ENCODE measurements around the gene DISP1.

Gene DISP1

DNA sequence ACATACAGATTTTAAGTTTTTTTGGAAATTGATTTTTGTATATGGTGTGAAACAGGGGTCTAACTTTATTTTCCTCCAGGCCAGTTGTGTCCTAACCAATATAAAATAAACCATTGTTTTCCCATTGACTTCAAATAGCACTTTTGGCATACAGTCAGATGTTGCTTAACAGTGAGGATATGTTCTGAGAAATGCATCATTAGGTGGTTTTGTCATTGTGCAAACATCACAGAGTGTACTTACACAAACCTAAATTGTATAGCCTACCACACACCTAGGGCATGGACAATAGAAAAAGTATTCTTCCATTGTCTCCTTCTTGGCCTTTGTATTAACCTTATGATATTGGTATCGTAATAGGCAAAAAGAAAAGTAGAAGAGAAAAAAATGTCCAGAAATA, 37.4 kb upstream of the DISP1 start:
- in situ Hi-C loops (cut with MboI; ENCODE audit: low pct_unique_long_range_greater_than_20kb, low sequenced_read_pairs, unreplicated experiment), result loop anchor here (25.0 kb wide), 1 partner anchor 310 kb away; no protein-coding TSS in a partner anchor

DNA sequence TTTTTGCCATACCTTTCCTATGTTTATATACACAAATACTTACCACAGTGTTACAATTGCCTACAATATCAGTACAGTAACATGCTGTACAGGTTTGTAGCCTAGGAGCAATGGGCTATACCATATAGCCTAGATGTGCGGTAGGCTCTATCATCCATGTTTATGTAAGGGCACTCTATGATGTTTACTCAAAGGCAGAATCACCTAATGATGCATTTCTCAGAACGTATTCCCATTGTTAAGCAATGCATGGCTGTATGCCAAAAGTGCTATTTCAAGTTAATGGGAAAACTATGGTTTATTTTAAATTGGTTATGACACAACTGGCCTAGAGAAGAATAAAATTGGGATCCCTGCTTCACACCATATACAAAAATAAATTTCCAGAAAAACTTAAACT, 36.9 kb upstream of the DISP1 start:
- in situ Hi-C loops (cut with MboI; ENCODE audit: low pct_unique_long_range_greater_than_20kb, low sequenced_read_pairs, unreplicated experiment), result loop anchor here (25.0 kb wide), 1 partner anchor 309 kb away; no protein-coding TSS in a partner anchor
- no peak for DNase-seq (ENCODE audit: low spot score)

More for the DNA sequence above, 37.4 kb upstream of the DISP1 start:
- no peak for DNase-seq (ENCODE audit: low spot score)
- TF ChIP-seq, protein P1, sequence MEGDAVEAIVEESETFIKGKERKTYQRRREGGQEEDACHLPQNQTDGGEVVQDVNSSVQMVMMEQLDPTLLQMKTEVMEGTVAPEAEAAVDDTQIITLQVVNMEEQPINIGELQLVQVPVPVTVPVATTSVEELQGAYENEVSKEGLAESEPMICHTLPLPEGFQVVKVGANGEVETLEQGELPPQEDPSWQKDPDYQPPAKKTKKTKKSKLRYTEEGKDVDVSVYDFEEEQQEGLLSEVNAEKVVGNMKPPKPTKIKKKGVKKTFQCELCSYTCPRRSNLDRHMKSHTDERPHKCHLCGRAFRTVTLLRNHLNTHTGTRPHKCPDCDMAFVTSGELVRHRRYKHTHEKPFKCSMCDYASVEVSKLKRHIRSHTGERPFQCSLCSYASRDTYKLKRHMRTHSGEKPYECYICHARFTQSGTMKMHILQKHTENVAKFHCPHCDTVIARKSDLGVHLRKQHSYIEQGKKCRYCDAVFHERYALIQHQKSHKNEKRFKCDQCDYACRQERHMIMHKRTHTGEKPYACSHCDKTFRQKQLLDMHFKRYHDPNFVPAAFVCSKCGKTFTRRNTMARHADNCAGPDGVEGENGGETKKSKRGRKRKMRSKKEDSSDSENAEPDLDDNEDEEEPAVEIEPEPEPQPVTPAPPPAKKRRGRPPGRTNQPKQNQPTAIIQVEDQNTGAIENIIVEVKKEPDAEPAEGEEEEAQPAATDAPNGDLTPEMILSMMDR (IDR thresholded peaks at IDR 0.05; ENCODE audit: extremely low read depth, insufficient read depth, missing control alignments), result no peak

GRCh38 chr1:222781251-222781650, 33.6 kb upstream of the DISP1 start:
- DNase-seq (ENCODE audit: low spot score), result no peak
- in situ Hi-C loops (cut with MboI; ENCODE audit: low pct_unique_long_range_greater_than_20kb, low sequenced_read_pairs, unreplicated experiment), result loop anchor here (25.0 kb wide), 1 partner anchor 306 kb away; no protein-coding TSS in a partner anchor
- TF ChIP-seq, protein P1 (IDR thresholded peaks at IDR 0.05; ENCODE audit: extremely low read depth, insufficient read depth, missing control alignments), result no peak

More for the DNA sequence above, 36.9 kb upstream of the DISP1 start:
- TF ChIP-seq, protein P1 (IDR thresholded peaks at IDR 0.05; ENCODE audit: extremely low read depth, insufficient read depth, missing control alignments), result no peak

DNA sequence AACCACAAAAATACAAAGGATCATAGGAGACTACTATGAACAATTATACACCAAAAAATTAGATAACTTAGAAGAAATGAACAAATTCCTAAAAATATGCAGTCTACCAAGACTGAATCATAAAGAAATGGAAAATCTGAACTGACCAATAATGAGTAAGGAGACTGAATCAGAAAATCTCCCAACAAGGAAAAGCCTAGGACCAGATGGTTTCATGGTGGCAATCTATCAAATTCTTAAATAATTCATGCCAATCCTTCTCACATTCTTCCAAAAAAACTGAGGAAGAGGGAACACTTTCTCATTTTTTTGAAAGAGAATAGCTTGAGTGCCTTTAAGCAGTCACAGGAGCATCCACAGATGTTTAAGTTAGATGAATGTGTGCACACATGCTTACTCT, 31.8 kb upstream of the DISP1 start:
- TF ChIP-seq, protein P1 (IDR thresholded peaks at IDR 0.05; ENCODE audit: extremely low read depth, insufficient read depth, missing control alignments), result no peak
- in situ Hi-C loops (cut with MboI; ENCODE audit: low pct_unique_long_range_greater_than_20kb, low sequenced_read_pairs, unreplicated experiment), result loop anchor here (25.0 kb wide), 1 partner anchor 304 kb away; no protein-coding TSS in a partner anchor
- DNase-seq (ENCODE audit: low spot score), result no peak

DNA sequence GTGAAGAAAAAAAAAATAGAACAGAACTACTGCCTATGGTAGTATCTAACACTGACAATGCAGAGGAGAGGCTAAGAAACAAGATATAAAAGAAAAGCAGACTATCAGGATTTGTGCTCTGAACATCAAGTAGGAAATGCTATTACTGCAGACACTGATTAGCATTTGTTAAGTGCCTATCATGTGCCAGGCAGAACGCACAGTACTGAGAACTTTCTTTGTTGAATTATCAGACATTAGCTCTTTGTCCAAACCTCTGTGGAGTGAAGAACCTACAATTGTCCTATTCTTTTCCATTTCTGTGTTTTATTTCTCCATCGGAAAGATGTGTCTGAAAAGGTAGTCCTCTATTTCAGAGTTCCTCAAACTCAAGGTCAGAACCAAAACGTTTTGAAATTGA, 30.5 kb upstream of the DISP1 start:
- no peak for DNase-seq (ENCODE audit: low spot score)
- TF ChIP-seq, protein P1 (IDR thresholded peaks at IDR 0.05; ENCODE audit: extremely low read depth, insufficient read depth, missing control alignments), result no peak
- in situ Hi-C loops (cut with MboI; ENCODE audit: low pct_unique_long_range_greater_than_20kb, low sequenced_read_pairs, unreplicated experiment), result loop anchor here (25.0 kb wide), 1 partner anchor 303 kb away; no protein-coding TSS in a partner anchor

GRCh38 chr1:222784916-222785315, 29.9 kb upstream of the DISP1 start:
- TF ChIP-seq, protein P1 (IDR thresholded peaks at IDR 0.05; ENCODE audit: extremely low read depth, insufficient read depth, missing control alignments), result no peak
- in situ Hi-C loops (cut with MboI; ENCODE audit: low pct_unique_long_range_greater_than_20kb, low sequenced_read_pairs, unreplicated experiment), result loop anchor here (25.0 kb wide), 1 partner anchor 302 kb away; no protein-coding TSS in a partner anchor
- no peak for DNase-seq (ENCODE audit: low spot score)
